Parathyroid adenoma (tissue), 2 donors: ENCODE results near the gene ATP6V0E2.

ENCODE experiments used
- H2AFZ ChIP-seq: fragments of 300-600 bp; sonication (generic); one replicate; pipeline ENCODE4 v1.7.0; 2017; ENCODE audit warnings: antibody characterized with exemption, mild to moderate bottlenecking
- H3K27ac ChIP-seq: fragments of 300-600 bp; sonication (generic); one replicate; pipeline ENCODE4 v1.7.0; 2017
- H3K27me3 ChIP-seq: fragments of 300-600 bp; sonication (generic); one replicate; pipeline ENCODE4 v1.7.0; 2017; ENCODE audit warnings: low read length; ENCODE audit not compliant: control insufficient read depth, insufficient read depth
- H3K36me3 ChIP-seq: fragments of 300-600 bp; sonication (generic); one replicate; pipeline ENCODE4 v1.7.0; 2017; ENCODE audit warnings: low read length; ENCODE audit not compliant: control insufficient read depth, insufficient read depth
- H3K4me1 ChIP-seq: fragments of 300-600 bp; sonication (generic); one replicate; pipeline ENCODE4 v1.7.0; 2017; ENCODE audit warnings: control low read depth
- H3K4me2 ChIP-seq: fragments of 300-600 bp; sonication (generic); one replicate; pipeline ENCODE4 v1.7.0; 2017; ENCODE audit warnings: low read length
- H3K4me3 ChIP-seq: fragments of 300-600 bp; sonication (generic); one replicate; pipeline ENCODE4 v1.7.0; 2017; ENCODE audit warnings: low read depth, low read length
- H3K79me2 ChIP-seq: fragments of 300-600 bp; sonication (generic); one replicate; pipeline ENCODE4 v1.7.0; 2017; ENCODE audit warnings: control low read depth
- H3K9ac ChIP-seq: fragments of 300-600 bp; sonication (generic); one replicate; pipeline ENCODE4 v1.7.0; 2017; ENCODE audit warnings: mild to moderate bottlenecking
- H3K9me3 ChIP-seq: fragments of 300-600 bp; sonication (generic); one replicate; pipeline ENCODE4 v1.7.0; 2017; ENCODE audit warnings: low read length; ENCODE audit not compliant: control insufficient read depth
- TF ChIP-seq, protein P1 (sequence below): fragments of 300-600 bp; sonication (generic); IDR thresholded peaks from one replicate; pipeline ENCODE4 v1.7.0; 2017; ENCODE audit warnings: antibody characterized with exemption, mild to moderate bottlenecking
- donor health status: primary hyperparathyroidism.

ATP6V0E2 gene

DNA sequence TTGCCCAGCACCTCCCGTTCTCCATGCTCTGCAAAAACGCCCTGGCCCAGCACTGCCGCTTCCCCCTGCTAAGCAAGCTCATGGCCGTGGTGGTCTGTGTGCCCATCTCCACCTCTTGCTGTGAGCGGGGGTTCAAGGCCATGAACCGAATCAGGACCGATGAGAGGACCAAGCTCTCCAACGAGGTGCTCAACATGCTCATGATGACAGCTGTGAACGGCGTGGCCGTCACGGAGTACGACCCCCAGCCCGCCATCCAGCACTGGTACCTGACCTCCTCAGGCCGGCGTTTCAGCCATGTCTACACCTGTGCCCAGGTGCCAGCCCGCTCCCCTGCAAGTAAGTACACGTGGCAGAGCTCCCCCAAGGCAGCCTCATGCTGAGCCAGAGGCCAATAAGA is 11.6 kb upstream of the ATP6V0E2 start:
- H3K9me3 ChIP-seq, result no peaks in the 10 kb centered on the region
- no peaks in the 10 kb centered on the region for H3K27me3 ChIP-seq
- H3K9ac ChIP-seq, result no peak overlapping the region
- TF ChIP-seq, protein P1, sequence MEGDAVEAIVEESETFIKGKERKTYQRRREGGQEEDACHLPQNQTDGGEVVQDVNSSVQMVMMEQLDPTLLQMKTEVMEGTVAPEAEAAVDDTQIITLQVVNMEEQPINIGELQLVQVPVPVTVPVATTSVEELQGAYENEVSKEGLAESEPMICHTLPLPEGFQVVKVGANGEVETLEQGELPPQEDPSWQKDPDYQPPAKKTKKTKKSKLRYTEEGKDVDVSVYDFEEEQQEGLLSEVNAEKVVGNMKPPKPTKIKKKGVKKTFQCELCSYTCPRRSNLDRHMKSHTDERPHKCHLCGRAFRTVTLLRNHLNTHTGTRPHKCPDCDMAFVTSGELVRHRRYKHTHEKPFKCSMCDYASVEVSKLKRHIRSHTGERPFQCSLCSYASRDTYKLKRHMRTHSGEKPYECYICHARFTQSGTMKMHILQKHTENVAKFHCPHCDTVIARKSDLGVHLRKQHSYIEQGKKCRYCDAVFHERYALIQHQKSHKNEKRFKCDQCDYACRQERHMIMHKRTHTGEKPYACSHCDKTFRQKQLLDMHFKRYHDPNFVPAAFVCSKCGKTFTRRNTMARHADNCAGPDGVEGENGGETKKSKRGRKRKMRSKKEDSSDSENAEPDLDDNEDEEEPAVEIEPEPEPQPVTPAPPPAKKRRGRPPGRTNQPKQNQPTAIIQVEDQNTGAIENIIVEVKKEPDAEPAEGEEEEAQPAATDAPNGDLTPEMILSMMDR, result no peak
- H3K36me3 ChIP-seq, result no peaks in the 10 kb centered on the region
- no peak overlapping the region for H2AFZ ChIP-seq
- H3K4me1 ChIP-seq, result no peaks in the 10 kb centered on the region
- H3K4me2 ChIP-seq, result no peak overlapping the region
- H3K4me3 ChIP-seq, result no peak overlapping the region
- no peak overlapping the region for H3K27ac ChIP-seq
- no peaks in the 10 kb centered on the region for H3K79me2 ChIP-seq

DNA sequence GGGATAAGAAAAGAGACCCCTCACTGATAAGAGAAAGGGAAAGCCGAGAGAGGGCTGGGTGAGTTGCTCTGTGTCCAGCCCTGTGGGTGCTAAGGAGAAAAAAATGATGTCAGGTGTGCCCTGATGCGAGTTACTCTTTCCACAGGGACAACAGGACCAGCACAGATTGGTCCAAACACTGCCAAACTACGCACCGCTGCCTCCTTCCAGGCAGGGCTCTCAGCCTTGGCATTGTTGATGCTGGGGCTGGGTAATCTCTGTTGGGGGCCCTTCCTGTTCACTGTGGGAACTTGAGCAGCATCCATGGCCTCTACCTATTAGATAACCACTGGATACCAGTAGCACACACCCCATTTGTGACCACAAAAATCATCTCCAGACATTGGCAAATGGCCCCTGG is 10.3 kb upstream of the ATP6V0E2 start:
- Histone ChIP-seq H3K4me1 (no peaks in the 10 kb centered on the region), H3K4me2 (no peak overlapping the region), H3K9me3 (no peaks in the 10 kb centered on the region), H3K36me3 (no peaks in the 10 kb centered on the region), H3K9ac (no peak overlapping the region), H3K79me2 (no peaks in the 10 kb centered on the region), H3K27ac (no peak overlapping the region), H3K27me3 (no peaks in the 10 kb centered on the region), H3K4me3 (no peak overlapping the region), H2AFZ (no peak overlapping the region)
- TF ChIP-seq, protein P1, result no peak

DNA sequence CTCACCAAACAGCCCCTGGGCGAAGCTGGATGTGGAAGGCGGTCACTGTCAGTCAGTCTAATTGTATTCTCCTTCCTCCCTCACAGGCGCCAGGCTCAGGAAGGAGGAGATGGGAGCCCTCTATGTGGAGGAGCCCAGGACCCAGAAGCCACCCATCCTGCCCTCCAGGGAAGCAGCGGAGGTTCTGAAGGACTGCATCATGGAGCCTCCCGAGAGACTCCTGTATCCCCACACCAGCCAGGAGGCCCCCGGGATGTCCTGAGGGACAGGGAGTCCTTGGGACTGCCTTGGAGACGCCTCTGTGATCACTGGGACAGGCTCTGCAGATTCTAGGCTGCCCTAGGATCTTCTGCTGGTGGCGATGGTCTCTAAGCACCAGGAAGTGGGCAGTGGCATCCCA is 9.7 kb upstream of the ATP6V0E2 start:
- no peak overlapping the region for H3K4me2 ChIP-seq
- H3K27me3 ChIP-seq, result no peaks in the 10 kb centered on the region
- no peaks in the 10 kb centered on the region for H3K79me2 ChIP-seq
- H3K4me3 ChIP-seq, result no peak overlapping the region
- H3K36me3 ChIP-seq, result no peaks in the 10 kb centered on the region
- no peaks in the 10 kb centered on the region for H3K4me1 ChIP-seq
- no peak overlapping the region for H3K27ac ChIP-seq
- H3K9ac ChIP-seq, result no peak overlapping the region
- H2AFZ ChIP-seq, result no peak overlapping the region
- TF ChIP-seq, protein P1, result no peak
- no peaks in the 10 kb centered on the region for H3K9me3 ChIP-seq

DNA sequence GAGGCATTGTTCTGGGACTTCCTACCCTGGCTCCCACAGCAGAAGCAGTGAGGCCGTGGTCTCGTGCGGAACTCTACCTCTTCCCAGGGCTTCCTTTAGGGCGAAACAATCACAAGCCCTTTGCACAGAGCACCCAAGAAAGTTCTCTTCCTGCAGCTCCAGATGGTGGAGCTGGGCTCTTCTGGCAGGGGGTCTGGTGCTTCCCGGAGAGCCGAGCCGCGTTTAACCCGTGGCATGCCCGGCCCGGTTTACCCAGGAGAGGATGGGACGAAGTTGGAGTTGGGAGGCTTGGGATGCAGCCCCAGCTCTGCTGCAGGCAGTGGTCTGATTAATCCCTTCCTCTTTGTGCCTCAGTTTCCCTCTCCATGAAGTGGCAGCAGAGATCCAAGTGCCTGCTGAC is 9.0 kb upstream of the ATP6V0E2 start:
- Histone ChIP-seq H3K79me2 (no peaks in the 10 kb centered on the region), H3K4me3 (no peak overlapping the region), H3K4me1 (no peaks in the 10 kb centered on the region), H3K27ac (no peak overlapping the region), H3K27me3 (no peaks in the 10 kb centered on the region), H3K36me3 (no peaks in the 10 kb centered on the region), H2AFZ (no peak overlapping the region), H3K4me2 (no peak overlapping the region), H3K9ac (no peak overlapping the region), H3K9me3 (no peaks in the 10 kb centered on the region)
- TF ChIP-seq, protein P1, result no peak

DNA sequence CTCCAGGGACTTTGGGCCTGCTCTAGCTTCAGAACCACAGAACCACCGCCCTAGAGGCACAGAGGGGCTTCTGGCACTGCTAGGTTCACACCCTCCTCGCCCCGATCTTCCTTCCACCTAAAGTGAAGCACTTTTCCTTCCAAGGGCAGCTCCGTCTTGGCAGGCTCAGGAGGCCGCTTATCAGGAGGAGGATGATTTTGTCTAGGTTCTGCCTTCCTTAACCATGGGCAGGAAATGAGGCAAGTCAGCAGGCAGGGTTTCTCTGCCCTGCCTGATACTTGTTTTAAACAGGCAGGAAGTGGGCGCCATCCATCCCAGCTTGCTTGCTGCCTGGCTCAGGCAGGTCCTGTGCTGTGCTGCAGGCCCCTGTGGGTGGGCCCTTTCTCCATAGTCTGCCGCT is 8.3 kb upstream of the ATP6V0E2 start:
- Histone ChIP-seq H3K79me2 (no peaks in the 10 kb centered on the region), H3K36me3 (no peaks in the 10 kb centered on the region), H3K4me2 (no peak overlapping the region), H3K27me3 (no peaks in the 10 kb centered on the region), H3K27ac (no peak overlapping the region), H3K4me1 (no peaks in the 10 kb centered on the region), H3K9me3 (no peaks in the 10 kb centered on the region), H3K4me3 (no peak overlapping the region), H3K9ac (no peak overlapping the region), H2AFZ (no peak overlapping the region)
- TF ChIP-seq, protein P1, result no peak
